OCI-LY7 (cell line): ENCODE data around the gene C10orf143.

Experiments used
- CTCF ChIP-seq: fragments of 200-600 bp; sonication (generic); conservative IDR thresholded peaks from 2 replicates; pipeline ENCODE4 v1.5.1; 2014; ENCODE audit warnings: mild to moderate bottlenecking, antibody characterized with exemption, low read length, moderate library complexity, mixed read lengths
- EZH2phosphoT487 ChIP-seq: fragments of 200-600 bp; sonication (generic); IDR thresholded peaks from 2 replicates; pipeline ENCODE4 v1.6.1; 2018; ENCODE audit warnings: low read depth, borderline replicate concordance, mild to moderate bottlenecking, mixed run types, antibody characterized with exemption, low read length, moderate library complexity, mixed read lengths

DNA sequence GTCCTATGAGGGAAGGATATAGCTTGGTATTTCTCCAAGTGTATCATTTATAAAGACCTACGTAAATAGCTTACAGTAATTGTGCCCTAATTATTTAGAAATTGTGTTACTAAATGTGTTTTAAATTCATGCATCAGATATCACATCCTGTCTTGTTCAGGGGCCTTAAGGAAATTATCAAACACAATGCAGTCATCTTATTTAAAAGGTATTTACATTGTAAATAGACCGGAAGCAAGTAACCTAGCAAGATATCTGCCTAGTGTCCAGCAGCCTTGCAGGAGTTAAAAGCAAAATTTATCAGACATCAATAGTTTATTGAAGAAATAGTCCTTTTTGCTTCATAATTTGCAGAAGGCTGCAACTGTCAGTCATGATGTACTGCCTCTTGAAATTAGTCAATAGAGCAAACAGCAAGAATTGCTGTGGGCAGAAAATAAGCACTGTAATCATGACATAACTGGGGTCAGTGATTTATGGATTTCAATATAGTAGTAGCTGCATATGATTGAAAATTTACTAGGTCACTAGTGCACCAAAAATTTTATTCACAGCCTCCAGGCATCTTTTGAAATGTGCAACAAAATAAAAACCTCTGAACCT, 48.7 kb upstream of the C10orf143 start:
- no peak for TF ChIP-seq CTCF
- no peak for TF ChIP-seq EZH2phosphoT487
